HuH-7.5 (cell line): ENCODE results near the gene APLP1.
"Not testable (repeated sequence)": the region's sequence is repeated elsewhere in the genome, so short reads cannot be mapped to it uniquely, and the experiment has no call there.

Experiments
- DNase-seq: peaks from one replicate; pipeline ENCODE4 v3.0.0; 2011; ENCODE audit warnings: low spot score

Gene APLP1

GRCh38 chr19:35904311-35905068 is 36.1 kb downstream of the APLP1 start:
- DNase-seq = no peak

- no peak for DNase-seq
Measured at GRCh38 chr19:35905178-35905727, 36.9 kb downstream of the APLP1 start.

DNA sequence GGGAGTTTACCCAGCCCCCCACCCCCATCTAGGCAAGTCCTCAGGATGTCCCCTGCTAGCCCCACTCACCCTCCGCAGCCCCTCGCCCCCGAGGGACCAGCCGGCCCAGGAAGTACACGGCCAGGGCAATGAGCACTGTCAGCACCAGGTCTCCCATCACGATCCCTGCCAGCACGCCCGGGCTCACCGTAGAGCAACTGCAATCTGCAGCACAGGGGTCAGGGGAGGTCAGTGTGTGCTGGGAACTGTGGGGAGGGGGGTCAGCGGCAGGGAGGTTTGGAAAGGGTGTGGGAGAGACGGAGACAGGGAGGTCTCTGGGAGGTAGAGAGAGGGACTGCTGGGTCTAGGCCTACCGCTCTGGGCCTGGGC is 39.0 kb downstream of the APLP1 start:
- no peak for DNase-seq

DNA sequence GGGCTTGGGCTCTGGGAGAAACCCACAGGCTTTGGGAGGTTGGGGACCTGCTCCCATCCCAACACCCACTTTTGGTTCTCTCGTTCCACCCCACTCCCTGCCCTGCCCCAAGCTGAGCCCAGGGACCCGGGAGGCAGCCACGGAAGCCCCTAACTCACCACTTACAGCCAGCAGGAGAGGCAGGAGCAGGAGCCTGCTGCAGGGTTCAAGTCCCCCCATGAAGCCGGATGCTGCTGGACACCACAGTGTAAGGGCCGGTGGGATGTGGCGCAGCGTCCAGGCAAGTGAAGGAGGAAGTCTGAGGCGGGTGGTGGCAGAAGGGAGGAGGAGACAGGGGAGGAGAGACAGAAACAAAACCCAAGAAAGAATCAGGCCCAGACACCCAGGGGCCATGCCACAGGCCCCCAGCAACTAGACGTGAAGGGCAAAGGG is 39.7 kb downstream of the APLP1 start, which contains the start of gene TYROBP:
TSS of gene TYROBP (minus strand) at position 286 of the 432 bp plus-strand sequence. CDS start at position 219, 67 bp downstream.
- DNase-seq = no peak

GRCh38 chr19:35908973-35909683 is 40.8 kb downstream of the APLP1 start:
- no peak for DNase-seq

GRCh38 chr19:35909684-35910035 is 41.3 kb downstream of the APLP1 start:
- no peak for DNase-seq

GRCh38 chr19:35910355-35910754 is 42.0 kb downstream of the APLP1 start:
- DNase-seq = not testable (repeated sequence)

- no peak for DNase-seq
Measured at GRCh38 chr19:35911173-35911572, 42.8 kb downstream of the APLP1 start.

DNA sequence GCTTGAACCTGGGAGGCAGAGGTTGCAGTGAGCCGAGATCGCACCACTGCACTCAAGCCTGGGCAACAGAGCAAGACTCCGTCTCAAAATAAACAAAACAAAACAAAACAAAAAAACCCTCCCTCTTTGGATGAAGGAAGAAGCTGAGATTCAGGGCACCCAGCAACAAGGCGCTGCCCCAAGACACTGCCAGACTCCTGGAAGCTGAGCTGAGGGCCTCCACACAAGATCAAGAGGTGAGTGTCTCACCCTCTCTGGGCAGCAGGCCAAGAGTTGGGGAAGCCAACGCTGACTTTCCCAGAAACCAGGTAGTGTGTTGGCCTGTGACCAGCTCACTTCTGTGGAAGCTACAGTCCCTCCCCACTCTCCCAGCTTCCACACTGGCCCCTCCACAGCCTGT is 43.4 kb downstream of the APLP1 start:
- no peak for DNase-seq

- no peak for DNase-seq
Measured at GRCh38 chr19:35913589-35913988, 45.2 kb downstream of the APLP1 start.

DNA sequence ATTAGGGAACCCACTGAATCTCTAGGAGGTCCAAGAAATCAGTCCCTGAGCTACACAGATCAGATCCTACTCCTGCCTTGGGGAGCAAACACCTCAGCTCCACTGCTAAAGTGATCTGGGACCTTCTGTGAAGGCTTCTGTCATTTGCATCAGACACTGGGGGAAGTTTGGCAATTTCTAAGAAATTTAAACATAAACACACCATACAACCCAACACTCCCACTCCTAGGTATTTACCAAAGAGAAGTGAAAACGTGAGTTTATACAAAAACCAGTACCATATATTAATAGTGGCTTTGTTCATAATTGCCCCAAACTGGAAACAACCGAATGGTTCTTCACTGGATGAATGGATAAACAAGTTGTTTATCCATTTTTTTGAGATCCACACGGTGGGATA is 47.1 kb downstream of the APLP1 start:
- no peak for DNase-seq

DNA sequence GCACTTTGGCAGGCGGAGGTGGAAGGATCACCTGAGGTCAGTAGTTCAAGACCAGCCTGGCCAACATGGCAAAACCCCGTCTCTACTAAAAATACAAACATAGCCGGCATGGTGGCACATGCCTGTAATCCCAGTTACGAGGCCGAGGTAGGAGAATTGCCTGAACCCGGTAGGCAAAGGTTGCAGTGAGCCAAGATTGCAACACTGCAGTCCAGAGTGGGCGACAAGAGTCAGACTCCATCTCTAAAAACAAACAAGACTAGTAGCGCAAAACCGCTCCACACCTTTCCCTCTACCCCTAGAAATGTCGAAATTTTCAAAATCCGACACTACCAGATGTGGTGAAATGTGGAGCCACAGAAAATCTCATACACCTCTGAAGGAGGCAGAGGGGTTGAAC is 50.9 kb downstream of the APLP1 start:
- DNase-seq = no peak

DNA sequence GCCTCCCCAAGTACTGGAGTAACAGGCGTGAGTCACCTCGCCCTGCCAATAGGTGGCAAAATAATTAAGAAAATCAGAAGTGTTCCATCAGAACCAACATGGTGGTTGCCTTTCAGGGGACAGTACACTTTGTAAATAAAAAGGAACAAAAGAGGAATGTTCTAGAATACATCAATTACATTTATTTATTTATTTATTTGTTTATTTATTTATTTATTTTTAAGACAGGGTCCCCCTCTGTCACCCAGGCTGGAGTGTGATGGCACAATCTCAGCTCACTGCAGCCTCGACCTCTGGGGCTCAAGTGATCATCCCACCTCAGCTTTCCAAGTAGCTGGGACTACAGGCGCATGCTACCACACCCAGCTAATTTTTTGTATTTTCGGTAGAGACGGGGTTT is 52.6 kb downstream of the APLP1 start:
- DNase-seq = no peak

DNA sequence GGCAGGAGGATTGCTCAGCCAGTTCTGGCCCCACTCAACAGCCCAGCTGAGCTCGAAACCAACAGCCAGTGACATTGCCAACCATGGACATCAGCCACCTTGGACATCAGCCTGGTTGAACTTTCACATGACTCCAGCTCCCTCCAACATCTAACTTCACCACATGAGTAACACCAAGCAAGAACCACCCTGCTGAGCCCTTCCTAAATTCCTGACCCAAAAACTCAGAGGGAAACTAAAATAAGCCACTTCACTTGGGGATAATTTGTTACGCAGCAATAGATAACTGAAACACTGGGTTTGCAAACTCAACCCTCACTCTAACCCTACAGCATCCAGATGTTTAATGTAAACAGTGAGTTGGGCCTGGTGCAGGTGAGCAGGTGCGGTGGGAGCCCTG is 57.1 kb downstream of the APLP1 start:
- DNase-seq = no peak

- DNase-seq = no peak
Measured at GRCh38 chr19:35928507-35928906, 60.1 kb downstream of the APLP1 start.
